GM23248 (cell line): Measurements from ENCODE around the gene CAMK1.

Source experiments
- EZH2 ChIP-seq: fragments of 200-600 bp; sonication (generic); IDR thresholded peaks from 2 replicates; pipeline ENCODE4 v1.6.1; 2018; ENCODE audit warnings: antibody characterized with exemption, mild to moderate bottlenecking; ENCODE audit not compliant: insufficient read depth, poor library complexity, severe bottlenecking
- EZH2phosphoT487 ChIP-seq: fragments of 200-600 bp; sonication (generic); IDR thresholded peaks from 2 replicates; pipeline ENCODE4 v1.6.1; 2018; ENCODE audit warnings: antibody characterized with exemption, moderate library complexity, mild to moderate bottlenecking, low read depth; ENCODE audit not compliant: insufficient read depth

GRCh38 chr3:9721015-9721699, 48.6 kb downstream of the CAMK1 start:
- TF ChIP-seq EZH2phosphoT487 = no peak
- no peak for TF ChIP-seq EZH2
